ENCODE measurements around the gene PLCL1.

- TF ChIP-seq, protein P1, sequence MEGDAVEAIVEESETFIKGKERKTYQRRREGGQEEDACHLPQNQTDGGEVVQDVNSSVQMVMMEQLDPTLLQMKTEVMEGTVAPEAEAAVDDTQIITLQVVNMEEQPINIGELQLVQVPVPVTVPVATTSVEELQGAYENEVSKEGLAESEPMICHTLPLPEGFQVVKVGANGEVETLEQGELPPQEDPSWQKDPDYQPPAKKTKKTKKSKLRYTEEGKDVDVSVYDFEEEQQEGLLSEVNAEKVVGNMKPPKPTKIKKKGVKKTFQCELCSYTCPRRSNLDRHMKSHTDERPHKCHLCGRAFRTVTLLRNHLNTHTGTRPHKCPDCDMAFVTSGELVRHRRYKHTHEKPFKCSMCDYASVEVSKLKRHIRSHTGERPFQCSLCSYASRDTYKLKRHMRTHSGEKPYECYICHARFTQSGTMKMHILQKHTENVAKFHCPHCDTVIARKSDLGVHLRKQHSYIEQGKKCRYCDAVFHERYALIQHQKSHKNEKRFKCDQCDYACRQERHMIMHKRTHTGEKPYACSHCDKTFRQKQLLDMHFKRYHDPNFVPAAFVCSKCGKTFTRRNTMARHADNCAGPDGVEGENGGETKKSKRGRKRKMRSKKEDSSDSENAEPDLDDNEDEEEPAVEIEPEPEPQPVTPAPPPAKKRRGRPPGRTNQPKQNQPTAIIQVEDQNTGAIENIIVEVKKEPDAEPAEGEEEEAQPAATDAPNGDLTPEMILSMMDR (conservative IDR thresholded peaks at IDR 0.05 in 1 of 2, IDR thresholded peaks at IDR 0.05 in 1 of 2; ENCODE audit: extremely low read depth in 1 of 2, insufficient read depth in 1 of 2, low read depth in 1 of 2, low read length in 2 of 2): no peak
- TF ChIP-seq EZH2 (IDR thresholded peaks at IDR 0.05; ENCODE audit: borderline replicate concordance, low read length): no peak
Observed at GRCh38 chr2:197857476-197858107, 53.2 kb downstream of the PLCL1 start.
